Coronary artery (tissue), 2 donors: Measurements from ENCODE around the gene CUX1.
"Not testable (repeated sequence)": the region's sequence is repeated elsewhere in the genome, so short reads cannot be mapped to it uniquely, and the experiment has no call there.

ENCODE experiments used
- DNase-seq: peaks from one replicate; pipeline ENCODE4 v3.0.0-alpha.2; 2017; ENCODE audit warnings: low spot score
- H3K27ac ChIP-seq, 2 donors: fragments of 200-600 bp; sonication (generic); one replicate each; pipeline ENCODE4 v1.5.1; 2016 to 2019
- H3K4me3 ChIP-seq: fragments of 200-600 bp; sonication (generic); 2 replicates; pipeline ENCODE4 v1.5.1; 2016; ENCODE audit warnings: mild to moderate bottlenecking, moderate library complexity
- TF ChIP-seq, protein P1 (sequence below): fragments of 200-600 bp; sonication (generic); IDR thresholded peaks from one replicate; pipeline ENCODE4 v1.5.1; 2019; ENCODE audit warnings: antibody characterized with exemption

CUX1 gene

DNA sequence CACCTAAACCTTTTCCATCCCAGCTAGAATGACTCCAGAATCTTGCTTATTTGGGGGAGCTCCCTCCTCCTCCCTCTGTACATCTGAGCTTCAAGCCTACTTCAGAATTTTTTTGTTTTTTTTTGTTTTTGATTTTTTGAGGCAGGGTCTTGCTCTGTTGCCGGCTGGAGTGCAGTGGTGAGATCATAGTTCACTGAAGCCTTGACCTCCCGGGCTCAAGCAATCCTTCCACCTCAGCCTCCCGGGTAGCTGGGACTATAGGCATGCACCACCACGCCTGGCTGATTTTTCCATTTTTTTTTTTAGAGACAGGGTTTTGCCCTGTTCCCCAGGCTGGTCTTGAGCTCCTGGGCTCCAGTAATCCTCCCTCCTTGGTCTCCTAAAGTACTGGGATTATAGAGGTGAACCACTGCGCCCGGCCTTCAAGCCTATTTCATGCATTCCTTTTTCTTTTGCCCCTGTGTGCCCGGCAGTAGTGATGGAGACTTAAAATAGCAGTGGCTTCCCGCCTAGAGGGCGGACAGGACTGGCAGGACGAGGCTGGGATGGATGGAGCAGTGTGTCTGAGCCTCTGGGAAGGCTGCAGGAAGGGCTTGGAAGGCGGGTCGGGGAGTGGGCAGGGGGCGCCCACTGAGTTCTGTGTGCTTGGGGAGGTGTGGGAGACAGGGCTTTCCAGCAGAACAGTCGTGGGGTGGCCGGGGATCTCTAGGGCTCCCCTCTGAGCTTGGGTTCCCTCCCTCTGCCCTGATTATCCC is 8.8 kb downstream of the CUX1 start:
- H3K27ac ChIP-seq = no peak overlapping the region
- TF ChIP-seq, protein P1, sequence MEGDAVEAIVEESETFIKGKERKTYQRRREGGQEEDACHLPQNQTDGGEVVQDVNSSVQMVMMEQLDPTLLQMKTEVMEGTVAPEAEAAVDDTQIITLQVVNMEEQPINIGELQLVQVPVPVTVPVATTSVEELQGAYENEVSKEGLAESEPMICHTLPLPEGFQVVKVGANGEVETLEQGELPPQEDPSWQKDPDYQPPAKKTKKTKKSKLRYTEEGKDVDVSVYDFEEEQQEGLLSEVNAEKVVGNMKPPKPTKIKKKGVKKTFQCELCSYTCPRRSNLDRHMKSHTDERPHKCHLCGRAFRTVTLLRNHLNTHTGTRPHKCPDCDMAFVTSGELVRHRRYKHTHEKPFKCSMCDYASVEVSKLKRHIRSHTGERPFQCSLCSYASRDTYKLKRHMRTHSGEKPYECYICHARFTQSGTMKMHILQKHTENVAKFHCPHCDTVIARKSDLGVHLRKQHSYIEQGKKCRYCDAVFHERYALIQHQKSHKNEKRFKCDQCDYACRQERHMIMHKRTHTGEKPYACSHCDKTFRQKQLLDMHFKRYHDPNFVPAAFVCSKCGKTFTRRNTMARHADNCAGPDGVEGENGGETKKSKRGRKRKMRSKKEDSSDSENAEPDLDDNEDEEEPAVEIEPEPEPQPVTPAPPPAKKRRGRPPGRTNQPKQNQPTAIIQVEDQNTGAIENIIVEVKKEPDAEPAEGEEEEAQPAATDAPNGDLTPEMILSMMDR = no peak
- no peak overlapping the region for H3K4me3 ChIP-seq
- no peak for DNase-seq

DNA sequence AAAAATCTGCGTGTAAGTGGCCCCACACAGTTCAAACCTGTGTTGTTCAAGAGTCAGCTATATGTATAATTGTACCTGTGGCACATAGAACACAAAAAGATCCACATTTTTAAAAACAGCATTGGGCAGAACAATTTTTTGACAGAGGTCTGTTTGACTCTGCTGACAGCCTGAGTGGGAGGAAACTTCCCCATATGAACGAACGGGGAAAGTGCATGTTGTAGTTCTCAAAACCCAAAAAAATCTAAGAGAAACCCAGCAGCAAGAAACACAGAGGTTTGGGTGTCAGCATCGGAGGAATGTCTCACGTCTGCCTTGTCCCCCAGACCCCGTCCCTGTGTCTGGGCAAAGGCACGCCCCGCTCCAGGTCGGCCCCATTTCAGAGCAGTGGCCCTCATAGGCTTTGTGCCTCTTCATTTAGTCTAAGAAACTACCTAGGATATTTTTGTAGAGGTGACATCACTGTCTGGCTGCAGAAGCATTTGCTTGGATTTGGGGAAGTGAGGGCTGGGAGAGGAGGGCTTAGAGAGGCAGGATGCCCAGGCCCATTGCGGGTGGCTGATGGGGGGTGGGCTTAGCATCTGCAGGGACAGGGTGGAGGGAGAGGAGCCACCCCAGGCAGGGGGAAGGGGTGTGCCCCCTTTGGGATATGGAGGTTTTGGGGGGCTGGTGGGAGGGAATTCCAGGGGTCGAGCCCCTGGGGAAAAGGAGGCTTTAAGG is 11.0 kb downstream of the CUX1 start:
- no peak overlapping the region for H3K27ac ChIP-seq
- no peak for DNase-seq
- H3K4me3 ChIP-seq = no peak overlapping the region
- TF ChIP-seq, protein P1 = no peak

DNA sequence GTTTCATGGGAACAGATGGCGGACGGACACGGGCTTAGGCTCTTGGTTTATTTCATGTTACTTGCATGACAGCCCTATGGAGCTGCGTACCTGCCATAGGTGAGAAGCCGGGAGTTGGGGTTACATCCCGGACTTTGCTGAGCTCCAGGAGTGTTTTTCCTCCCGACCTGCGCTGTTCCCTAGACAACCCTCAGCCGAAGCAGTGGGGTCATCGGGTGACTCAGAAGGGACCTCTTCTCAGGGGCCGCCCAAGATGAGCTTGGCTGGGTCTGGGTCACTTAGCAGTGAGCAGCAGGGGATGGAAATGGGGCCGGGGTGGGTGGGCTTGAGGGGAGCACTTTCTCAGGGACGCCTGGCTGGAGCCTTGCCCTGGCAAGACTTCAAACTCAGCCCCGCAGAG is 11.9 kb downstream of the CUX1 start:
- no peak overlapping the region for H3K4me3 ChIP-seq
- TF ChIP-seq, protein P1 = no peak
- DNase-seq = no peak
- H3K27ac ChIP-seq = no peak overlapping the region

DNA sequence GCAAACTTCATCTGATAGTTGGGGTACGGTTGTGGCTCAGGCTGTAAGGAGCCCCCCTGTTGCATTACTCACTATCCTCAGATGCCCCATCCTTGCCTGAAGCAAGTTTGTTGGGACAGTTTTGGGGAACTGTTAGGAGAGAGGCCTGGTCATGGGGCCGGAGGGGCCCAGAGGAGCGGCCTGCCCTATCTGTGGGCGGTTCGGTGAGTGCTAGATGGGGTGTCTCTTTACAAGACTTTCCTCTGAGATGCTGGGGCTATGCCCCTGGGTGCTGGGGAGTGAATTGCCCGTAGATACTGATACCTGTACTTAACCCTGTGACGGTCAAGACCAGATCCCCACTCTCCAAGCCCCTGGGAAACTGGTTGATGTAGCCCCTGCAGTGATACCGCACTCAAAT is 12.4 kb downstream of the CUX1 start:
- Histone ChIP-seq H3K4me3 (no peak overlapping the region), H3K27ac (no peak overlapping the region)
- DNase-seq = no peak
- TF ChIP-seq, protein P1 = no peak

DNA sequence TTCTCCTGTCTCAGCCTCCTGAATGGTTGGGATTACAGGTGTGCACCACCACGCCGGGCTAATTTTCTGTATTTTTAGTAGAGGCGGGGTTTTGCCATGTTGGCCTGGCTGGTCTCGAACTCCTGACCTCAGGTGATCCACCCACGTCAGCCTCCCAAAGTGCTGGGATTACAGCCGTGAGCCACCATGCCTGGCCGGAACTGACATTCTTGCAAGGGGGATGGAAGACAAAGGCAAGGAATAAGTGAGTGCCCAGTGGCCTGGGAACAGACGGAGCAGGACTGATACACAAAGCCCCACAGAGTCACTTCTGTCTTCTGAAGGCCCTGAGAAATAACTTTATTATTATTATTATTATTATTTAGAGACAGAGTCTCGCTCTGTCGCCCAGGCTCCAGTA is 14.0 kb downstream of the CUX1 start:
- H3K4me3 ChIP-seq, DNase-seq, H3K27ac ChIP-seq: not testable (repeated sequence)

DNA sequence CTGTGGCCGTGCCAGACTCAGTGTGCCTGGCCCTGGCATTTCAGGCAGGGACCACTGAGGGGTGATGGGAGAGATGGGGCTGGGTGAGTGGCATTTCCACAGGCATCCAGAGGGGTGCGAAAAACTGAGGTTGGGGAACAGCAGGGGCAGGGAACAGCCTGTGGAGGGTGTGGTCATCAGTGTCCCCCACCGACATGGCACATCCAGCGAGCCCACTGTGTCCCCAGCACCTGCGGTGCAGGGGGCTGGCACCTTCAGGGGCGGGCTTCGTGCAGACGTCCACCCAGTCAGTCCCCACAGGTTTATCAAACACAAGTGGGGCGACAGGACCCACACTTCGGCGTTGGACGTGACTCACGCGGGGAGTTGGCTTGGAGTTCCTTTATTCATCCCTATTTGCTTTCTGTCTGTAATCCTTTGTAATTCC is 14.8 kb downstream of the CUX1 start:
- Histone ChIP-seq H3K4me3 (no peak overlapping the region), H3K27ac (no peak overlapping the region)
- TF ChIP-seq, protein P1 = no peak
- no peak for DNase-seq

DNA sequence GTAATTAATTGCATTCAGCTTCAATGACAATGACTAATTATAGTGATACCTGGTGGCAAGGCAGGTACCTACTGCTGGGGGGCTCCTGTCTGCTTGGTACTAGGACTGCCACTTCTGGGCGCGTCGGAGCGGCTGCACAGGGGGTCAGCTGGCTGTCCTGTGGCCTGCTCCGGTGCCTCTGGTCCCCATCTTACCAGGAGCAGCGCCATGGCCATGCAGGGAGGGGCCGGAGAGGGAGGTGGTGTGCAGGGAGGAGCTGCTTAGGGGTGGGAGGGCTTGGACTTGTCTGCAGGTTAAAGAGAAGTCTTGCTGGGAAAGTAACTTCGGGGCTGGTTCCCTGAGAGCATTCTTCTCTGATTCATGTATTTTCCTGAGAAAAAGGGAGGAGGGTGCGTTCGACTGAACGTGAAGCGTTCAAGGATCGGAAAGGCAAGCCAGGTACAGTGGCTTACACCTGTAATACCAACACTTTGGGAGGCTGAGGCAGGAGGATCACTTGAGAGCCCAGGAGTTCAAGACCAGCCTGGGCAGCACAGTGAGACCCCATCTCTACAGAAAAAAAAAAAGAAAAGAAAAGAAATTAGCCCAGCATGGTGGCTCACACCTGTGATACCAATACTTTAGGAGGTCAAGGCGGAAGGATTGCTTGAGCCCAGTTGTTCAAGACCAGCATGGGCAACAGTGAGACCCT is 15.4 kb downstream of the CUX1 start:
- Histone ChIP-seq H3K4me3 (no peak overlapping the region), H3K27ac (no peak overlapping the region)
- TF ChIP-seq, protein P1 = no peak
- no peak for DNase-seq
